GM18520 (cell line): ENCODE measurements around the gene A2M.

Source experiments
- ATAC-seq: cut with Tn5 transposase; IDR thresholded peaks from one replicate; pipeline ENCODE4 v1.9.1; 2021; ENCODE audit not compliant: unreplicated experiment

Gene A2M

GRCh38 chr12:9122091-9122609, 6.4 kb upstream of the A2M start:
- ATAC-seq: no peak

- ATAC-seq: no peak
These were observed 4.9 kb upstream of the A2M start for GRCh38 chr12:9120487-9121184.

- ATAC-seq: no peak
These were observed 2.4 kb upstream of the A2M start for GRCh38 chr12:9118158-9118557.

GRCh38 chr12:9114946-9115345, 773 bp downstream of the A2M start:
- no peak for ATAC-seq

GRCh38 chr12:9113987-9114309, 1.8 kb downstream of the A2M start:
- ATAC-seq: no peak

GRCh38 chr12:9113296-9113986, 2.3 kb downstream of the A2M start:
- no peak for ATAC-seq

- ATAC-seq: no peak
These were observed 3.5 kb downstream of the A2M start for GRCh38 chr12:9112076-9112853.

GRCh38 chr12:9111525-9111924, 4.2 kb downstream of the A2M start:
- ATAC-seq: no peak

GRCh38 chr12:9109737-9110491, 5.8 kb downstream of the A2M start:
- no peak for ATAC-seq

GRCh38 chr12:9109213-9109522, 6.6 kb downstream of the A2M start:
- no peak for ATAC-seq

- ATAC-seq: no peak
These were observed 7.1 kb downstream of the A2M start for GRCh38 chr12:9108504-9109212.

GRCh38 chr12:9107542-9107873, 8.2 kb downstream of the A2M start:
- no peak for ATAC-seq

GRCh38 chr12:9106610-9107541, 8.8 kb downstream of the A2M start:
- ATAC-seq: no peak

- no peak for ATAC-seq
These were observed 9.7 kb downstream of the A2M start for GRCh38 chr12:9106067-9106466.

GRCh38 chr12:9104767-9105423, 10.8 kb downstream of the A2M start:
- ATAC-seq: no peak

GRCh38 chr12:9104087-9104486, 11.6 kb downstream of the A2M start:
- ATAC-seq: no peak

GRCh38 chr12:9103050-9103849, 12.5 kb downstream of the A2M start:
- no peak for ATAC-seq

- ATAC-seq: no peak
These were observed 14.6 kb downstream of the A2M start for GRCh38 chr12:9101018-9101687.
